ENCODE measurements around the gene TRIP10.
"Not testable (repeated sequence)": the region's sequence is repeated elsewhere in the genome, so short reads cannot be mapped to it uniquely, and the experiment has no call there.

The TRIP10 gene

GRCh38 chr19:6739883-6740588 is 556 bp downstream of the TRIP10 start:
- peaks cover 45% of the 10 kb centered on the region for H3K4me1 ChIP-seq
- peak overlapping the region; percentile 99 for H3K4me2 ChIP-seq
- no peaks in the 10 kb centered on the region for H3K27me3 ChIP-seq
- H3K9me3 ChIP-seq = no peaks in the 10 kb centered on the region
- H3K27ac ChIP-seq = peak overlapping the region; percentile 63
- peaks cover 26% of the 10 kb centered on the region for H3K36me3 ChIP-seq
- H3K9ac ChIP-seq = peak overlapping the region; percentile 76
- no peak for TF ChIP-seq Cebpa-rat (IDR thresholded peaks at IDR 0.05)
- peak overlapping the region; percentile 78 for H3K4me3 ChIP-seq
- H4K20me1 ChIP-seq = peaks cover 9% of the 10 kb centered on the region; the same call in 1 of the 2 replicates

DNA sequence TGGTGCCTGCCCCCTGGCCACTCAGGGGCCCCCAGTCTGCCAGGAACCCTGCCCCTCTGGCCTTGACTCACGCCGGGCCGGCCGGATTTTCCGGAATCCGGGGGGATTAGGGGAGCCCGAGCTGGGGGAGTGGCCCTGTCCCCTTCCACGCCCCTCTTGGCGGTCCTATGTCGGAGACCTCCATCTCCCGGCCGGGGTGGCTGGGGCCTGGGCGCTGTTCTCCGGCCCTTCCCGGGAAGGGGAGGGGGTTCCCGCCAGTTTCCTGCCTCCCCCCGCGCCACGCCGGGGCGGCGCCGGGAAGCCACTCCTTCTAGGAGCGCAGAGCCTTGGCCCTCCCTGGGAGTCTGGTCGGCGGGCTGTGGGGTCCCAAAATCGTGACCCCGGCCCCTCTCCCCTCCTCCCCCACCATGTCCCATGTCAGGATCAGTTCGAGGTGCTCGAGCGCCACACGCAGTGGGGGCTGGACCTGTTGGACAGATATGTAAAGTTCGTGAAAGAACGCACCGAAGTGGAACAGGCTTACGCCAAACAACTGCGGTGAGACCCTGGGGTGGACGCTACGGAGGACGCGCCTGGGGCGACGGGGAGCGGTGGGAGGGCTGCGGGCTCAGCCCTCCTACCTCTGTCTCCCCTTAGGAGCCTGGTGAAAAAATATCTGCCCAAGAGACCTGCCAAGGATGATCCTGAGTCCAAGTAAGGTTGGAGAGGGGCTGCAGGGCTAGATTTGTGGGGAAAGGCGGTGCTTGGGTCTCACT is 1.3 kb downstream of the TRIP10 start:
- peaks cover 40% of the 10 kb centered on the region for H3K4me1 ChIP-seq
- H3K27me3 ChIP-seq = no peaks in the 10 kb centered on the region
- H3K9me3 ChIP-seq = no peaks in the 10 kb centered on the region
- peak overlapping the region; percentile 78 for H3K4me3 ChIP-seq
- no peak for TF ChIP-seq Cebpa-rat (IDR thresholded peaks at IDR 0.05)
- H4K20me1 ChIP-seq = peaks cover 6% of the 10 kb centered on the region; the same call in 1 of the 2 replicates
- H3K36me3 ChIP-seq = peaks cover 33% of the 10 kb centered on the region
- H3K9ac ChIP-seq = peak overlapping the region; percentile 76
- H3K27ac ChIP-seq = peak overlapping the region; percentile 63
- H3K4me2 ChIP-seq = peak overlapping the region; percentile 99

DNA sequence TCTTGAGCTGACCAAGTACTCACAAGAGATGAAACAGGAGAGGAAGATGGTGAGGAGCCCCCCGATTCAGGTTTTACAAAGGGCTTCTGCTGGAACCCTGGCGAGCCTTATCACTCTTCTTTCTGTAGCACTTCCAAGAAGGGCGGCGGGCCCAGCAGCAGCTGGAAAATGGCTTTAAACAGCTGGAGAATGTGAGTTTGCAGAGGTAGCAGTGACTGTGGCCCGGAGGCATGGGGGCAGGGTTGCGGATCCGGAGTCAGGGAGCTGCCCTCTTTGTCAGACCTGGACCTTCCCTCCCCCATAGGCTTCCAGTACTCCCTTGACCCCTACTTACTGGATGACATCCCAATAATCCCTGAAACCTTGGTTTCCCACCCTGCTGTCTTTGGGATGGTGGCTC is 3.6 kb downstream of the TRIP10 start:
- Histone ChIP-seq H3K27ac (no peak overlapping the region), H3K27me3 (no peaks in the 10 kb centered on the region), H3K9ac (no peak overlapping the region), H3K4me2 (no peak overlapping the region), H3K4me3 (no peak overlapping the region), H3K9me3 (no peaks in the 10 kb centered on the region), H4K20me1 (peaks cover 5% of the 10 kb centered on the region; the same call in 1 of the 2 replicates), H3K36me3 (peaks cover 52% of the 10 kb centered on the region), H3K4me1 (peaks cover 30% of the 10 kb centered on the region)
- no peak for TF ChIP-seq Cebpa-rat (IDR thresholded peaks at IDR 0.05)

- H4K20me1 ChIP-seq = peaks cover 5% of the 10 kb centered on the region; the same call in 1 of the 2 replicates
- no peak overlapping the region for H3K4me3 ChIP-seq
- no peak overlapping the region for H3K9ac ChIP-seq
- no peak for TF ChIP-seq Cebpa-rat (IDR thresholded peaks at IDR 0.05)
- H3K27me3 ChIP-seq = no peaks in the 10 kb centered on the region
- no peak overlapping the region for H3K4me2 ChIP-seq
- H3K27ac ChIP-seq = no peak overlapping the region
- H3K36me3 ChIP-seq = peaks cover 60% of the 10 kb centered on the region
- H3K4me1 ChIP-seq = peaks cover 22% of the 10 kb centered on the region
- no peaks in the 10 kb centered on the region for H3K9me3 ChIP-seq
Measured at GRCh38 chr19:6743714-6744380, 4.4 kb downstream of the TRIP10 start.

GRCh38 chr19:6744381-6745301 is 5.2 kb downstream of the TRIP10 start:
- H3K4me2 ChIP-seq = no peak overlapping the region
- H3K4me3 ChIP-seq = no peak overlapping the region
- no peak overlapping the region for H3K9ac ChIP-seq
- H4K20me1 ChIP-seq = peaks cover 5% of the 10 kb centered on the region; the same call in 1 of the 2 replicates
- TF ChIP-seq Cebpa-rat (IDR thresholded peaks at IDR 0.05) = no peak
- peaks cover 17% of the 10 kb centered on the region for H3K4me1 ChIP-seq
- H3K9me3 ChIP-seq = no peaks in the 10 kb centered on the region
- no peaks in the 10 kb centered on the region for H3K27me3 ChIP-seq
- peaks cover 67% of the 10 kb centered on the region for H3K36me3 ChIP-seq
- H3K27ac ChIP-seq = no peak overlapping the region

DNA sequence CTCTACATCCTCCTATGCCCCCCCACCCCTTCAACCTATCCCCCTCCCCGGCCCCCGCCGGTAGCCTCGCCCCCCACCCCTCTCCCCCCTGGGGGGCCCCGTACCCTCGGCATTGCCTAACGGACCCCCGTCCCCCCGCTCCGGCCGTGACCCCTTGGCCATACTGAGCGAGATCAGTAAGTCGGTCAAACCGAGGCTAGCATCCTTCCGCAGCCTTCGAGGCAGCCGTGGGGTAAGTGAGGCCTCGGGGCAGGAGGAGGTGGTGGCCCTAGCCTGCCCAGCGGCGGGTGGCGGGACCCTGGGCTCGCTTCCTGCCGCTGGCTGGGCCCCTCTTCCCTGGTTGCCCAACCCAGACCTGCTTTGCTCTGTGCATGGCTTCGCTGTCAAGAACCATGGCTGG is 6.5 kb downstream of the TRIP10 start:
- H3K4me2 ChIP-seq = no peak overlapping the region
- peaks cover 9% of the 10 kb centered on the region for H3K4me1 ChIP-seq
- H3K4me3 ChIP-seq = no peak overlapping the region
- H3K9ac ChIP-seq = no peak overlapping the region
- peaks cover 5% of the 10 kb centered on the region; the same call in 1 of the 2 replicates for H4K20me1 ChIP-seq
- no peak for TF ChIP-seq Cebpa-rat (IDR thresholded peaks at IDR 0.05)
- H3K36me3 ChIP-seq = peaks cover 79% of the 10 kb centered on the region
- no peak overlapping the region for H3K27ac ChIP-seq
- no peaks in the 10 kb centered on the region for H3K27me3 ChIP-seq
- no peaks in the 10 kb centered on the region for H3K9me3 ChIP-seq

DNA sequence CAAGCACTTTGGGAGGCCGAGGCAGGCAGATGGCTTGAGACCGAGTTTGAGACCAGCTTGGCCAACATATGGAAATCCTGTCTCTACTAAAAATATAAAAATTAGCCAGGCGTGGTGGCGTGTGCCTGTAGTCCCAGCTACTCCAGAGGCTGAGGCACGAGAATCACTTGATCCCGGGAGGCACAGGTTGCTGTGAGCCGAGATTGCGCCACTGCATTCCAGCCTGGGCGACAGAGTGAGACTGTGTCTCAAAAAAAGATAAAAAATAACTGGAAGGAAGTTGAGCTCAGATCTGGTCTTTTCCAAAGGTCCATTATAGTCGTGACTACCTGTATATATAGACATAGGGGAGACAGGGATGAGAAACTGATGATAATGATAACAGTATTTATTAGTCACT is 9.1 kb downstream of the TRIP10 start:
- H3K4me3 ChIP-seq, H3K9ac ChIP-seq, H3K9me3 ChIP-seq, H4K20me1 ChIP-seq, H3K27me3 ChIP-seq, H3K4me2 ChIP-seq, H3K27ac ChIP-seq: not testable (repeated sequence)
- H3K36me3 ChIP-seq = peaks cover 82% of the 10 kb centered on the region
- peaks cover 10% of the 10 kb centered on the region for H3K4me1 ChIP-seq

DNA sequence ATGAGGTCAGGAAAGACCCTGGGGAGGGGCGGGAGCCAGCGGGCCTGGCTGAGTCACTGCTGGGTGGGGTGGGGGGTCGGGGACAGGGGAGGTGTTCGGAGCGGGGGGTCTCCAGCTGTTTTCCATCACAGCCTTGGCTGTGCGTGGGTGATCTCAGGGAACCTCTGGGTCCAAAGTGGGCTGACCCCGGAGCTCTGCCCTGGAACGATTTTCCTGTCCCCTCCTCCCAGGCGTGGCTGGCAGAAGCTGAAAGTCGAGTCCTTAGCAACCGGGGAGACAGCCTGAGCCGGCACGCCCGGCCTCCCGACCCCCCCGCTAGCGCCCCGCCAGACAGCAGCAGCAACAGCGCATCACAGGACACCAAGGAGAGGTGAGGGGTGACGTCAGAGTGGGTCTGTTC is 10.6 kb downstream of the TRIP10 start:
- Histone ChIP-seq H4K20me1 (no peaks in the 10 kb centered on the region), H3K36me3 (peaks cover 67% of the 10 kb centered on the region), H3K9ac (no peak overlapping the region), H3K9me3 (no peaks in the 10 kb centered on the region), H3K27me3 (no peaks in the 10 kb centered on the region), H3K4me3 (no peak overlapping the region), H3K4me1 (peaks cover 20% of the 10 kb centered on the region), H3K4me2 (no peak overlapping the region), H3K27ac (no peak overlapping the region)
- no peak for TF ChIP-seq Cebpa-rat (IDR thresholded peaks at IDR 0.05)

DNA sequence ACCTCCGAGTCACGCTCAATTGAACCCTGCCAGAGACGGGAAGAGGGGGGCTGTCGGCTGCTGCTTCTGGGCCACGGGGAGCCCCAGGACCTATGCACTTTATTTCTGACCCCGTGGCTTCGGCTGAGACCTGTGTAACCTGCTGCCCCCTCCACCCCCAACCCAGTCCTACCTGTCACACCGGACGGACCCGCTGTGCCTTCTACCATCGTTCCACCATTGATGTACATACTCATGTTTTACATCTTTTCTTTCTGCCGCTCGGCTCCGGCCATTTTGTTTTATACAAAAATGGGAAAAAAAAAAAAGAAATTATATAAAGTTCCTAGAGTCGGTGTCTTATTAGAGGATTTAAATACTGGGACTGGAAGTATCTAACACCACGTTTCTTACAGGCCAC is 11.7 kb downstream of the TRIP10 start:
- Histone ChIP-seq H3K9ac (no peak overlapping the region), H3K4me3 (no peak overlapping the region), H3K27ac (no peak overlapping the region), H3K4me1 (peaks cover 20% of the 10 kb centered on the region), H3K9me3 (no peaks in the 10 kb centered on the region), H3K27me3 (no peaks in the 10 kb centered on the region), H3K36me3 (peaks cover 58% of the 10 kb centered on the region), H3K4me2 (no peak overlapping the region), H4K20me1 (no peaks in the 10 kb centered on the region)
- TF ChIP-seq Cebpa-rat (IDR thresholded peaks at IDR 0.05) = no peak
